IPS DF 6.9 (cell line): Measurements from ENCODE around the gene IGFBP7.

Experiments
- DNase-seq: peaks from one replicate; pipeline ENCODE4 v3.0.0-alpha.2; 2013; ENCODE audit warnings: low read depth, low spot score
- H3K27ac ChIP-seq: one replicate; pipeline ENCODE4 v1.5.1; 2013; ENCODE audit warnings: low read length, control low read depth
- H3K27me3 ChIP-seq: 2 replicates; pipeline ENCODE4 v1.6.1; 2013; ENCODE audit warnings: mild to moderate bottlenecking, low read length; ENCODE audit not compliant: control insufficient read depth, insufficient read depth
- H3K36me3 ChIP-seq: 2 replicates; pipeline ENCODE4 v1.6.1; 2013; ENCODE audit warnings: low read length; ENCODE audit not compliant: control insufficient read depth, insufficient read depth
- H3K4me1 ChIP-seq: 2 replicates; pipeline ENCODE4 v1.6.1; 2013; ENCODE audit warnings: low read length; ENCODE audit not compliant: control insufficient read depth, insufficient read depth
- H3K4me3 ChIP-seq: 2 replicates; pipeline ENCODE4 v1.5.1; 2013; ENCODE audit warnings: mild to moderate bottlenecking, low read length
- H3K9me3 ChIP-seq: 2 replicates; pipeline ENCODE4 v1.6.1; 2013; ENCODE audit warnings: low read length, inconsistent platforms; ENCODE audit not compliant: control insufficient read depth, insufficient read depth
- WGBS: extraction: QIAGEN DNeasy Blood & Tissue Kit; methylation state at CpG from one replicate; pipeline ENCODE4 v1.1.7; 2013; ENCODE audit warnings: mixed read lengths, missing lambda C conversion rate; ENCODE audit not compliant: insufficient read length, insufficient coverage; 5-methylcytosine and 5-hydroxymethylcytosine counted together

Gene IGFBP7

GRCh38 chr4:57149833-57150232 lies 39.6 kb upstream of the IGFBP7 start:
- Histone ChIP-seq H3K27ac (no peak overlapping the region), H3K4me1 (no peaks in the 10 kb centered on the region), H3K9me3 (no peaks in the 10 kb centered on the region), H3K27me3 (no peaks in the 10 kb centered on the region), H3K4me3 (no peak overlapping the region), H3K36me3 (no peaks in the 10 kb centered on the region)
- no CpG with 5 or more reads among the region's 2 CpGs for WGBS
- no peak for DNase-seq

- Histone ChIP-seq H3K4me1 (no peaks in the 10 kb centered on the region), H3K36me3 (no peaks in the 10 kb centered on the region), H3K4me3 (no peak overlapping the region), H3K27me3 (no peaks in the 10 kb centered on the region), H3K27ac (no peak overlapping the region), H3K9me3 (no peaks in the 10 kb centered on the region)
- no CpG with 5 or more reads among the region's 1 CpG for WGBS
- no peak for DNase-seq
Observed at GRCh38 chr4:57148831-57149505, 38.8 kb upstream of the IGFBP7 start.

GRCh38 chr4:57148177-57148576 lies 38.0 kb upstream of the IGFBP7 start:
- Histone ChIP-seq H3K36me3 (no peaks in the 10 kb centered on the region), H3K27me3 (no peaks in the 10 kb centered on the region), H3K4me1 (no peaks in the 10 kb centered on the region), H3K4me3 (no peak overlapping the region), H3K27ac (no peak overlapping the region), H3K9me3 (no peaks in the 10 kb centered on the region)
- DNase-seq, result no peak
- WGBS, result no CpG with 5 or more reads among the region's 1 CpG

- H3K4me3 ChIP-seq, result no peak overlapping the region
- no peak for DNase-seq
- no CpG with 5 or more reads among the region's 9 CpGs for WGBS
- H3K36me3 ChIP-seq, result no peaks in the 10 kb centered on the region
- no peaks in the 10 kb centered on the region for H3K27me3 ChIP-seq
- H3K27ac ChIP-seq, result no peak overlapping the region
- no peaks in the 10 kb centered on the region for H3K4me1 ChIP-seq
- H3K9me3 ChIP-seq, result no peaks in the 10 kb centered on the region
Observed at GRCh38 chr4:57147335-57148060, 37.3 kb upstream of the IGFBP7 start.

GRCh38 chr4:57146444-57146843 lies 36.3 kb upstream of the IGFBP7 start:
- no peak overlapping the region for H3K4me3 ChIP-seq
- no peak overlapping the region for H3K27ac ChIP-seq
- no peaks in the 10 kb centered on the region for H3K4me1 ChIP-seq
- WGBS, result no CpG with 5 or more reads among the region's 4 CpGs
- H3K9me3 ChIP-seq, result no peaks in the 10 kb centered on the region
- DNase-seq, result no peak
- H3K27me3 ChIP-seq, result no peaks in the 10 kb centered on the region
- no peaks in the 10 kb centered on the region for H3K36me3 ChIP-seq

- no CpG with 5 or more reads among the region's 2 CpGs for WGBS
- no peak overlapping the region for H3K27ac ChIP-seq
- no peaks in the 10 kb centered on the region for H3K36me3 ChIP-seq
- no peaks in the 10 kb centered on the region for H3K27me3 ChIP-seq
- no peaks in the 10 kb centered on the region for H3K4me1 ChIP-seq
- H3K9me3 ChIP-seq, result no peaks in the 10 kb centered on the region
- no peak for DNase-seq
- no peak overlapping the region for H3K4me3 ChIP-seq
Observed at GRCh38 chr4:57144466-57144865, 34.3 kb upstream of the IGFBP7 start.

GRCh38 chr4:57139783-57140182 lies 29.6 kb upstream of the IGFBP7 start:
- H3K9me3 ChIP-seq, result no peaks in the 10 kb centered on the region
- H3K27ac ChIP-seq, result no peak overlapping the region
- H3K27me3 ChIP-seq, result no peaks in the 10 kb centered on the region
- no peaks in the 10 kb centered on the region for H3K4me1 ChIP-seq
- no peak overlapping the region for H3K4me3 ChIP-seq
- no peak for DNase-seq
- H3K36me3 ChIP-seq, result no peaks in the 10 kb centered on the region

- no peak overlapping the region for H3K4me3 ChIP-seq
- H3K36me3 ChIP-seq, result no peaks in the 10 kb centered on the region
- H3K9me3 ChIP-seq, result no peaks in the 10 kb centered on the region
- DNase-seq, result no peak
- no peaks in the 10 kb centered on the region for H3K27me3 ChIP-seq
- no peaks in the 10 kb centered on the region for H3K4me1 ChIP-seq
- H3K27ac ChIP-seq, result no peak overlapping the region
Observed at GRCh38 chr4:57137261-57137660, 27.1 kb upstream of the IGFBP7 start.

GRCh38 chr4:57136281-57136680 lies 26.1 kb upstream of the IGFBP7 start:
- H3K27me3 ChIP-seq, result no peaks in the 10 kb centered on the region
- H3K27ac ChIP-seq, result no peak overlapping the region
- no peaks in the 10 kb centered on the region for H3K4me1 ChIP-seq
- no peak for DNase-seq
- H3K36me3 ChIP-seq, result no peaks in the 10 kb centered on the region
- no peak overlapping the region for H3K4me3 ChIP-seq
- H3K9me3 ChIP-seq, result no peaks in the 10 kb centered on the region

- no CpG with 5 or more reads among the region's 2 CpGs for WGBS
- DNase-seq, result no peak
- no peaks in the 10 kb centered on the region for H3K4me1 ChIP-seq
Observed at GRCh38 chr4:57132743-57133137, 22.6 kb upstream of the IGFBP7 start.

More at GRCh38 chr4:57132743-57133137, 22.6 kb upstream of the IGFBP7 start:
- Histone ChIP-seq H3K27me3 (no peaks in the 10 kb centered on the region), H3K4me3 (no peak overlapping the region), H3K9me3 (no peaks in the 10 kb centered on the region; the same call in 1 of the 2 replicates), H3K27ac (no peak overlapping the region), H3K36me3 (no peaks in the 10 kb centered on the region)
